Karpas-422 (cell line): Measurements from ENCODE around the gene ARHGEF6. TPM values are rescaled to one million over a fixed set of nuclear protein-coding genes. Genes with fewer than 3 reads are reported as not detected.

Experiments used
- DNase-seq: peaks from one replicate; pipeline ENCODE4 v3.0.0-alpha.2; 2015
- H2AFZ ChIP-seq: fragments of 200-600 bp; sonication (generic); 2 replicates; pipeline ENCODE4 v1.6.1; 2014; ENCODE audit warnings: antibody characterized with exemption, low read length, mixed read lengths
- H3K27ac ChIP-seq: fragments of 200-600 bp; sonication (generic); 2 replicates; pipeline ENCODE4 v1.5.1; 2014; ENCODE audit warnings: mild to moderate bottlenecking, low read length, moderate library complexity
- H3K27me3 ChIP-seq: fragments of 200-600 bp; sonication (generic); 2 replicates; pipeline ENCODE4 v1.6.1; 2014; ENCODE audit warnings: low read length, mixed read lengths
- H3K36me3 ChIP-seq: fragments of 200-600 bp; sonication (generic); 2 replicates; pipeline ENCODE4 v1.6.1; 2014; ENCODE audit warnings: low read length, mixed read lengths; ENCODE audit not compliant: insufficient read depth
- H3K4me1 ChIP-seq: fragments of 200-600 bp; sonication (generic); 2 replicates; pipeline ENCODE4 v1.6.1; 2014; ENCODE audit warnings: mild to moderate bottlenecking, low read length, mixed read lengths
- H3K4me2 ChIP-seq: fragments of 200-600 bp; sonication (generic); 2 replicates; pipeline ENCODE4 v1.6.1; 2014; ENCODE audit warnings: low read length, low read depth, mild to moderate bottlenecking; ENCODE audit not compliant: poor library complexity, severe bottlenecking
- H3K4me3 ChIP-seq: fragments of 200-600 bp; sonication (generic); 2 replicates; pipeline ENCODE4 v1.5.1; 2014; ENCODE audit warnings: mild to moderate bottlenecking, antibody characterized with exemption, low read length, mixed read lengths
- H3K79me2 ChIP-seq: fragments of 200-600 bp; sonication (generic); 2 replicates; pipeline ENCODE4 v1.6.1; 2014; ENCODE audit warnings: mild to moderate bottlenecking, low read length, mixed read lengths
- H3K9ac ChIP-seq: fragments of 200-600 bp; sonication (generic); 2 replicates; pipeline ENCODE4 v1.6.0; 2014; ENCODE audit warnings: low read length
- H3K9me2 ChIP-seq: fragments of 200-600 bp; sonication (generic), shearing (Covaris generic); replicated peaks from 2 replicates; pipeline ENCODE4 v1.6.0; 2014; ENCODE audit warnings: mild to moderate bottlenecking, low read length, moderate library complexity; ENCODE audit not compliant: insufficient read depth
- H3K9me3 ChIP-seq: fragments of 300-700, 200-600 bp; sonication (generic); 2 replicates; pipeline ENCODE4 v1.6.1; 2014; ENCODE audit warnings: low read length, mixed read lengths
- H4K20me1 ChIP-seq: fragments of 200-600 bp; sonication (generic); 2 replicates; pipeline ENCODE4 v1.6.1; 2014; ENCODE audit warnings: mild to moderate bottlenecking, antibody characterized with exemption, low read length, low read depth; ENCODE audit not compliant: insufficient read depth
- total RNA-seq: library from RNA; depleted of rRNA; stranded (reverse); fragments of >200 nt; shearing (Covaris generic); gene quantifications from 2 replicates; pipeline ENCODE4 v1.2.3, GENCODE V29; 2014; ENCODE audit warnings: low replicate concordance

The ARHGEF6 gene
- total RNA-seq, 1 experiment from 2014 or later, result 2.6 TPM

DNA sequence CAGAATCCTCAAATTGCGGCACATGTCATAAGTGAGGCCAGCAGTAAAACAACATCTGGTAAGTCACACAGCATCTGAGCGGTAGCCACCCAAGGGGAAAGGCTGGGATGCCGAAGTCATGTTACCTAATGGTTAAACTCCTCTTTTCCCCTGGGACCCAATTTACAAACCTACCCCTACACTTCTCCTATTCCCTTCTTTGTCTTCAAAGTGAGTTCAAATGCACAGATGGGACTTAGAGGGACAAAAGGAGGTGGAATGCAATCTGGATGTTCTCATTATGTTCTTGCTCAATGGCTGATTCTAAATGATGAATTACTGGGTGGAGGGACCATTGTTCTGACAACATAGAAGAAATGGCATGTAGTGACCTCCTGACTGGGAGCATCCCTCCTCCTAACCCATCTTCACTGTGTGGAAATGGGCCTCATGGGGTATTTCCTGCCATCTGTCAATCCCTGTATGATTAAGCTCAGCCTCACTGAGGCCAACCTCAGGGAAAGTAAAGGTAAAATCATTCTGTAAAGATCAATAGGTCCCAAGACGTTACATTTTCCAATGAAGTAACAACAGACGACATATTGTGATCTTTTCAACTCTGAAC, 124.3 kb downstream of the ARHGEF6 start:
- no peak overlapping the region for H3K27ac ChIP-seq
- peaks cover 4% of the 10 kb centered on the region for H3K4me1 ChIP-seq

DNA sequence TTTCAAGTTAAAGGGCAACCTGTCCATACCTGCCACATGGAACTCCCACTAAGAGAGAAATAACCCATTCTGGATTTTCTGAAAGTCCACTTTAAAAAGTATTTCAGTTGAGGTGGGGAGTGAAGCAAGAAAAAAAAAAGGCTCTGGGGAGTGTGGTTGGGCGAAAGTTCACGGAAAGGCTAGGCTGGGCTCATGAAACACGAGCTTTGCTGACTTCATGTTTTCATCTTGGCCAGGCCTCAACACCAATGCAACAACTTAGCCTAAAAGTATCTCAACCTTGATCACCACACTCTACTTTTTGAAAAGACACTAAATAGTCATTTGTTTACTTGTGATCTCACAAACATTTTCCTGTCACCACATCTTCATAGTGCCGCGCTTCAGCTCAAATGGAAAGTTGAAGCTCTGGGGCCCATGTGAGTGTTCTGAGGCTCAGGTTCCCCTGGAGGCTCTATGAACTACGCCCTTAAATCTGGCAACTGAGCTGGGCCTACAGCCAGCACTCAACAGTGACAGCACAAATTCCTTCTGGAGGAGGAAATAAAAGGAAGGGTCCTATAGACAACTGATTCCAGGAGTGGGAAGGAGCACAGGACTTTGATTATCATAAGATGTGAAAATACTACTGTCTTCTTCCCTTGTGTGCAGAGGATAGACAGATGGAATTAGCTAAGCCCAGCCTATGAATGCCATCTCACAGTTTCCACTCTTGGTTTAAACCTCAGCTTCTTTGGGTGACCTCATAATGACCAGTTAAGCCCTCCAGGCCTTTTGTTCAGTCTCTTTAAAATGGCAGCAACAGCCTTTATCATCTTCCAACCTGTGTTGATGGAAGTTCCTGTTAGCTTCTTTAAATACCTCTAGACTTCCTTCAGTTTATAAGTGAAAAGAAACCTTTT, 127.7 kb downstream of the ARHGEF6 start:
- no peaks in the 10 kb centered on the region for H3K27me3 ChIP-seq
- no peaks in the 10 kb centered on the region for H3K36me3 ChIP-seq
- no peak overlapping the region for H3K27ac ChIP-seq
- no peak overlapping the region for H3K4me3 ChIP-seq
- no peaks in the 10 kb centered on the region for H3K9me3 ChIP-seq
- no peak overlapping the region for H2AFZ ChIP-seq
- no peaks in the 10 kb centered on the region for H3K79me2 ChIP-seq
- no peak overlapping the region for H3K9ac ChIP-seq
- H3K4me2 ChIP-seq, result no peak overlapping the region
- no peaks in the 10 kb centered on the region for H4K20me1 ChIP-seq
- no peaks in the 10 kb centered on the region for H3K9me2 ChIP-seq
- H3K4me1 ChIP-seq, result peaks cover 5% of the 10 kb centered on the region
- DNase-seq, result no peak

More for the DNA sequence above, 124.3 kb downstream of the ARHGEF6 start:
- H3K27me3 ChIP-seq, result no peaks in the 10 kb centered on the region
- H3K79me2 ChIP-seq, result no peaks in the 10 kb centered on the region
- H4K20me1 ChIP-seq, result no peaks in the 10 kb centered on the region
- H3K9me2 ChIP-seq, result no peaks in the 10 kb centered on the region
- H3K9me3 ChIP-seq, result no peaks in the 10 kb centered on the region
- no peak overlapping the region for H3K4me2 ChIP-seq
- H3K4me3 ChIP-seq, result no peak overlapping the region
- no peak for DNase-seq
- H2AFZ ChIP-seq, result no peak overlapping the region
- H3K9ac ChIP-seq, result no peak overlapping the region
- no peaks in the 10 kb centered on the region for H3K36me3 ChIP-seq

DNA sequence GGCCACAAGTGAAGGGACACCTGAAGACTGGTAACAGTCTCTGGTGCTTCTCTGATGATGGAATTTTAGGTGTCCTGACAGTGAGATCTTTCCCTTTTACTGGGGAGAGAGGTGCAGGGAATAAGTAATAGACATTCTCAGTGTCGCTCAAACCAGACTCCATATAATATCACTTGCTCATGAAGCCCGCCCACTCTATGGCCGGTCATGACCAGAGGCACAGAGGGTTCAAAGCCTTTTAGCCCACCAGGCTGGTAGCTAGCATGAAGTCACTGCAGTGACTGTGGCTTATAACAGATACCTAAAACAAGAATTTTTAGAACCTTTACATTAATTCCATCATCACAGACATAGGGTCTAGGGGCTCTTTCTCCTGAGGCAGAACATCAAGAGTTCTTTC, 129.9 kb downstream of the ARHGEF6 start:
- Histone ChIP-seq H3K79me2 (no peaks in the 10 kb centered on the region), H3K9me2 (no peaks in the 10 kb centered on the region), H4K20me1 (no peaks in the 10 kb centered on the region), H3K4me2 (no peak overlapping the region), H3K36me3 (no peaks in the 10 kb centered on the region), H2AFZ (no peak overlapping the region), H3K9me3 (no peaks in the 10 kb centered on the region), H3K9ac (no peak overlapping the region), H3K27ac (no peak overlapping the region), H3K4me3 (no peak overlapping the region), H3K27me3 (no peaks in the 10 kb centered on the region), H3K4me1 (peaks cover 5% of the 10 kb centered on the region)
- DNase-seq, result no peak

DNA sequence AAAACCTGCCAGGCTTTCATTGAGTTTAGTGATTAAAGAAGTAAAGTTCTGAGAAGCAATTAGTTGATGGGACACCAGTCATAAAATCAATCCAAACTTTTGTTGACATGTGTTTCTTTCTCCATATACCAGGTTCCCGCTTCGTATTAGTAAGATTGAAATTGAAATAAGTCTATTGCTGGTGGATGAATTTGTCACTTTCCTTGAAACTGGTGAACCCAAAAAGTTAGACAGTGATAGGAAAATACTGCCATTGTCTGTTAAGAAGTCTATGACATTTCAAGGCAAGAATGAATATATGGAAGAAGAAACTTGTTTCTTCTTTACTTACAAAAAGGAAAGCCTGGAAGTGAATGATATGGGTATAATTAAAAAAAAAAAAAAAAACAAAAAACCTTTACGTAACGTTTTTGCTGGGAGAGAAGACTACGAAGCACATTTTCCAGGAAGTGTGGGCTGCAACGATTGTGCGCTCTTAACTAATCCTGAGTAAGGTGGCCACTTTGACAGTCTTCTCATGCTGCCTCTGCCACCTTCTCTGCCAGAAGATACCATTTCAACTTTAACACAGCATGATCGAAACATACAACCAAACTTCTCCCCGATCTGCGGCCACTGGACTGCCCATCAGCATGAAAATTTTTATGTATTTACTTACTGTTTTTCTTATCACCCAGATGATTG, 132.9 kb downstream of the ARHGEF6 start, which contains the start of gene CD40LG:
TSS of gene CD40LG (plus strand) at position 482 of the 684 bp plus-strand sequence. CDS start at position 573, 91 bp downstream.
- Histone ChIP-seq H3K9me2 (no peaks in the 10 kb centered on the region), H4K20me1 (no peaks in the 10 kb centered on the region), H3K36me3 (no peaks in the 10 kb centered on the region), H2AFZ (no peak within 1 kb of the TSS), H3K4me1 (peaks cover 5% of the 10 kb centered on the region), H3K4me3 (no peak within 1 kb of the TSS), H3K9ac (no peak within 1 kb of the TSS), H3K27me3 (no peaks in the 10 kb centered on the region), H3K9me3 (no peaks in the 10 kb centered on the region), H3K79me2 (no peaks in the 10 kb centered on the region), H3K4me2 (no peak within 1 kb of the TSS), H3K27ac (no peak within 1 kb of the TSS)
- DNase-seq, result no peak

DNA sequence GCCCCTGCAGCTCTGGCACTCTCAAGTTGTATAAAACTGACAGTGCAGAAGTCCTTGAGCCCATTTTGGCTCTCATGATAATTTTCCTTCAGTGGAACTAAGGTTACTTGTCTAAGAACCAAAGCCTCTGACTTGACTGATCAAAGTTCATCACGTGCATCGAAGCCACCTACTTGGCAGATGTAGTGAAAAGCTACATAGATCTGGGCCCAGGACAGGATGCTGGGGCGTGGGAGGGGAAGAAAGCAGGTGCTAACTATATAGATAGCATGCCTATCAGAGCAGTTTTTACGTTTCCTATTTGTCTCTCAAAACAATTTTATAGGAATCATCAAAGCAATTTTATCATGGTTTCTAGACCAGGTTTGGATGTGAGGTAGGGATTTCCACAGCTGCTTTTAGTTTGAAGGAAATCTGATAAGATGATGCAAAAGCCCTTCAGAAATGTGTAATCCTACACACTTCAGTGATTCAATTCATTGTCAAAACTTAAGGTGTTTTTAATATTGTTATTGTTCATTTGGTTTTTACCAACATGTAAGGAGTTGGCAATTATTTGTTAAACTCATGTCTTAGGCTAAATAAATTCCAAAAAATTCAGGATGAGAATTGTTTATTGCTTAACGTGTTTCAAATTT, 134.0 kb downstream of the ARHGEF6 start:
- Histone ChIP-seq H2AFZ (no peak overlapping the region), H3K9ac (no peak overlapping the region), H3K36me3 (no peaks in the 10 kb centered on the region), H3K9me3 (no peaks in the 10 kb centered on the region), H3K9me2 (no peaks in the 10 kb centered on the region), H3K27ac (no peak overlapping the region), H3K27me3 (no peaks in the 10 kb centered on the region), H3K4me2 (no peak overlapping the region), H4K20me1 (no peaks in the 10 kb centered on the region), H3K79me2 (no peaks in the 10 kb centered on the region), H3K4me1 (peaks cover 5% of the 10 kb centered on the region), H3K4me3 (no peak overlapping the region)
- DNase-seq, result no peak

DNA sequence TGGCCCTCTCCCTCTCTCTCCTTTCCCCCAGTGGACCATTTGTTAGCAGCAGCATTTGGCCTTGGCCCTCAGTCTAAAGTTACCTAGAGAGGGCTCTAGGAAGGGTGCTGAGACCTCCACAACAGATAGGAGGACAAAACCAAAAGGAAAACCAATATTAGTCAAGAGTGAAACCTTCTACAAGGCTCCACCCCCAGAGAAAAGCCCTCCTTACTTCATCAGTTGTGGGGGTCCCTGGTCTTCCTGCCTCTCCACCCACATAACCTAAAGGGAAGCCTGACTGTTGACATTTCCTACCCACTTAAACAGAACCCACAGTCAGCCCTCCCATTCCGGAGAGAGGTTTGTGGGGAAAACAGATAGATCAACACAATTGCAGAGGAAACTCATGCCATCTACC, 137.5 kb downstream of the ARHGEF6 start:
- H3K4me1 ChIP-seq, result no peaks in the 10 kb centered on the region
- no peak for DNase-seq
- no peaks in the 10 kb centered on the region for H3K79me2 ChIP-seq
- H4K20me1 ChIP-seq, result no peaks in the 10 kb centered on the region
- no peaks in the 10 kb centered on the region for H3K9me2 ChIP-seq
- no peaks in the 10 kb centered on the region for H3K9me3 ChIP-seq
- no peak overlapping the region for H3K4me3 ChIP-seq
- no peak overlapping the region for H3K4me2 ChIP-seq
- no peaks in the 10 kb centered on the region for H3K36me3 ChIP-seq
- no peak overlapping the region for H3K9ac ChIP-seq
- H3K27me3 ChIP-seq, result no peaks in the 10 kb centered on the region
- no peak overlapping the region for H3K27ac ChIP-seq
- H2AFZ ChIP-seq, result no peak overlapping the region

DNA sequence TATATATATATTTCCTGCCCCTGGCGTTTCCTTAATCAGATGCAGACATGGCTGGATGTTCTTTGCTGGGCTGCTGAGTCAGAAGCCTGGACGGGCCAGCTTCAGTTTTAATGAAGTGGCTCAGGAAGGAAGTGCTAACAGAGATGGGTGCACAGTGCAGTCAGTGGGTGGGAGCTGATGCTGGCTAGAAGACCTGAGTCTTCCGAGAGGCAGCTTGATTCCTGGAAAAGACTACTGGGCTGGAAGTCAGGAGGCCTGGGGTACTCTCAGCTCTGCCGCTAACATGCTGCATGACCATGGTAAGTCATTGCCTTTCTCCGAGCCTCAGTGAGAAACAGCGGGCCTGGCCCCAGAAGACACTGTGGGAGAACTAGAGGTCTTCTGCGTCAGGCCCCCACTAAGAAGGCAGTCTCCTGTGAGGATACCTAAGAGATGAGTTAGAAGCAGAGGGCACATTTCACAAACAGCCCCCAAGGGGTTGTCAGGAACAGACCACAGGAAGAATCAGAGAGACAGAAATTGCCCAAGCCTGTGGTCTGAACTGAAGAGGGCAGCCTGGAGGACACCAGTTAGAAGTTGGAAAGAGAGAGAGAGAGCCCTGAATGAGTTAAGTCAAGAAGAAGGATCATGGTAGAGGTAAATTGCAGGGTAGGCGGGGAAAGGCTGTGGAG, 141.1 kb downstream of the ARHGEF6 start:
- no peaks in the 10 kb centered on the region for H4K20me1 ChIP-seq
- H3K9ac ChIP-seq, result no peak overlapping the region
- H3K79me2 ChIP-seq, result no peaks in the 10 kb centered on the region
- no peak overlapping the region for H3K4me2 ChIP-seq
- DNase-seq, result no peak
- no peaks in the 10 kb centered on the region for H3K9me3 ChIP-seq
- H3K4me1 ChIP-seq, result no peaks in the 10 kb centered on the region
- no peaks in the 10 kb centered on the region for H3K9me2 ChIP-seq
- no peak overlapping the region for H2AFZ ChIP-seq
- H3K27me3 ChIP-seq, result no peaks in the 10 kb centered on the region
- H3K27ac ChIP-seq, result no peak overlapping the region
- H3K4me3 ChIP-seq, result no peak overlapping the region
- H3K36me3 ChIP-seq, result no peaks in the 10 kb centered on the region
